ENCODE results near the gene STEAP1. TPM values are rescaled to one million over a fixed set of nuclear protein-coding genes. Genes with fewer than 3 reads are reported as not detected.

The STEAP1 gene
- total and polyA plus RNA-seq, 12 donors, result 0.29 to 3.7 (median 0.92) TPM; not detected in 2

DNA sequence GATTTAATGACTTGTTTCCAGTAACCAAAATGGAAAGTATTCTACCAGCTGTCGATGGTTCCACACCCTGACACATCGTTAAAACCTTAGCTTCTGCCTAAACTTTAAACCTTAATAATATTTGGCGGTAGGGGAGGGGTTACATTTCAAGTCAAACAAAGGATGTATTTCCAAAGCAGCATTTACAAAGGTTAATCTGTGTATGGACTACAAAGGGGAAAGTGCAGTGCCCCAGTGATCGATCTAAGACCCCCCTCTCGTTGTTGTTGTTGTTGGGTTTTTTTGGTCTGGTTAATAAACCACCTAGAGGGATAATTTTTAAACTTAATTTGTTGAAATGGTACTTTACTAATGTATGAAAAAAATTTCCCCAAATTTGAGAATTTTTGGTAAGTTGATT, 56.2 kb downstream of the STEAP1 start:
- Histone ChIP-seq H3K27me3 (peaks cover 0 to 46% (median 9%) of the 10 kb centered on the region in 7 donors), H3K4me1 (peaks cover 0 to 20% (median 0%) of the 10 kb centered on the region in 9 donors), H3K36me3 (no peaks in the 10 kb centered on the region), H3K4me3 (peak overlapping the region in 2 of 10 donors; percentile 65 to 71), H3K27ac (peak overlapping the region in 3 of 10 donors; percentile 72 to 82 (median 75)), H3K9me3 (no peaks in the 10 kb centered on the region)
- WGBS, 2 donors, result 64 to 76% methylated on average over 5 of the region's 5 CpGs
- DNase-seq, result no peak
- intact Hi-C loops (cut with DNase I), result loop anchor here in 1 of 10 donors (5.0 kb wide), 1 partner anchor 53 kb away; no protein-coding TSS in a partner anchor
- ATAC-seq, result no peak
- no peak for TF ChIP-seq CTCF (IDR thresholded peaks at IDR 0.05)

GRCh38 chr7:90210981-90211380, 56.7 kb downstream of the STEAP1 start:
- Histone ChIP-seq H3K9me3 (no peaks in the 10 kb centered on the region), H3K36me3 (no peaks in the 10 kb centered on the region), H3K4me3 (peak overlapping the region; percentile 46 to 73 (median 65)), H3K27me3 (peaks cover 0 to 46% (median 9%) of the 10 kb centered on the region in 7 donors), H3K27ac (peak overlapping the region in 9 of 10 donors; percentile 23 to 82 (median 73)), H3K4me1 (peaks cover 0 to 20% (median 0%) of the 10 kb centered on the region in 9 donors)
- no peak for TF ChIP-seq CTCF (IDR thresholded peaks at IDR 0.05)
- WGBS, 2 donors, result 22 to 34% methylated on average over 11 of the region's 11 CpGs
- ATAC-seq, result peak in 4 of 8 donors; percentile 10 to 38 (median 22)
- no peak for DNase-seq
- intact Hi-C loops (cut with DNase I), result loop anchor here in 1 of 10 donors (5.0 kb wide), 1 partner anchor 54 kb away; no protein-coding TSS in a partner anchor

- H3K27me3 ChIP-seq, result peaks cover 0 to 46% (median 9%) of the 10 kb centered on the region in 7 donors
- ATAC-seq (peak; percentile 98 to 100 (median 98)), DNase-seq (peak; percentile 84 to 89)
- intact Hi-C loops (cut with DNase I), result loop anchor here in 1 of 10 donors (5.0 kb wide), 1 partner anchor 54 kb away; no protein-coding TSS in a partner anchor
- TF ChIP-seq CTCF (IDR thresholded peaks at IDR 0.05), result peak in 8 of 9 donors; percentile 22 to 68 (median 54)
- peak within 1 kb of the TSS; percentile 41 to 82 (median 72) for H3K27ac ChIP-seq
- H3K4me3 ChIP-seq, result peak within 1 kb of the TSS; percentile 46 to 73 (median 65)
- peaks cover 0 to 20% (median 0%) of the 10 kb centered on the region in 9 donors for H3K4me1 ChIP-seq
- no peaks in the 10 kb centered on the region for H3K36me3 ChIP-seq
- WGBS, 2 donors, result 1% methylated on average over 69 to 73 of the region's 73 CpGs
- H3K9me3 ChIP-seq, result no peaks in the 10 kb centered on the region
These were observed 57.3 kb downstream of the STEAP1 start, which contains the start of gene STEAP2 for GRCh38 chr7:90211391-90212148. STEAP2 (plus strand) TSS chr7:90211740; CDS start chr7:90225083, 13,343 bp downstream.

GRCh38 chr7:90212149-90212495, 57.9 kb downstream of the STEAP1 start:
- no peak for DNase-seq
- Histone ChIP-seq H3K4me3 (peak overlapping the region; percentile 46 to 73 (median 65)), H3K27me3 (peaks cover 0 to 46% (median 9%) of the 10 kb centered on the region in 7 donors), H3K9me3 (no peaks in the 10 kb centered on the region), H3K27ac (peak overlapping the region in 9 of 10 donors; percentile 46 to 82 (median 73)), H3K36me3 (no peaks in the 10 kb centered on the region), H3K4me1 (peaks cover 0 to 20% (median 0%) of the 10 kb centered on the region in 9 donors)
- peak in 2 of 8 donors; percentile 17 to 25 for ATAC-seq
- intact Hi-C loops (cut with DNase I), result loop anchor here in 1 of 10 donors (5.0 kb wide), 1 partner anchor 55 kb away; no protein-coding TSS in a partner anchor
- TF ChIP-seq CTCF (IDR thresholded peaks at IDR 0.05), result no peak
- 9 to 11% methylated on average over 6 of the region's 6 CpGs for WGBS, 2 donors

Data from heart right ventricle (tissue), 16 donors.